Esophagus squamous epithelium (tissue), 4 donors: ENCODE data around the gene C1orf141.

Experiments
- CTCF ChIP-seq, 6 experiments: fragments of 450-650 bp in 4 of 6; fragments of 200-600 bp in 2 of 6; sonication (generic) in 2 of 6; IDR thresholded peaks; one replicate each; pipeline ENCODE4 v1.5.1; 2016 to 2019; ENCODE audit warnings: antibody characterized with exemption in 6 of 6, mild to moderate bottlenecking in 4 of 6, moderate library complexity in 4 of 6
- POLR2A ChIP-seq, 4 donors: fragments of 450-650 bp; IDR thresholded peaks; one replicate each; pipeline ENCODE4 v1.6.1; 2017; ENCODE audit warnings: antibody characterized with exemption in 4 of 4, mild to moderate bottlenecking in 4 of 4, moderate library complexity in 3 of 4

- TF ChIP-seq CTCF (IDR thresholded peaks at IDR 0.05) (no peak), POLR2A (IDR thresholded peaks at IDR 0.05) (no peak)
These were observed 584 bp upstream of the C1orf141 start for GRCh38 chr1:67135354-67135753.
